ENCODE data around the gene PARVA. TPM values are rescaled to one million over a fixed set of nuclear protein-coding genes. Genes with fewer than 3 reads are reported as not detected.

The PARVA gene
- total RNA-seq, 1 experiment from 2014 or later, result 31.5 TPM

GRCh38 chr11:12464303-12464702 is 86.9 kb downstream of the PARVA start:
- Histone ChIP-seq H2AFZ (no peak overlapping the region), H3K4me3 (no peak overlapping the region), H3K27ac (no peak overlapping the region), H3K27me3 (ENCODE audit: insufficient read depth, low read depth) (no peaks in the 10 kb centered on the region), H3K36me3 (ENCODE audit: low read depth) (no peaks in the 10 kb centered on the region), H3K4me2 (no peak overlapping the region), H3F3A (ENCODE audit: insufficient read depth, low read depth) (no peaks in the 10 kb centered on the region), H4K20me1 (ENCODE audit: insufficient read depth) (no peaks in the 10 kb centered on the region), H3K79me2 (ENCODE audit: low read depth) (no peaks in the 10 kb centered on the region), H3K9me3 (ENCODE audit: insufficient read depth, low read depth) (no peaks in the 10 kb centered on the region), H3K9me2 (ENCODE audit: insufficient read depth) (no peaks in the 10 kb centered on the region), H3K4me1 (replicated peaks; ENCODE audit: insufficient read depth) (no peaks in the 10 kb centered on the region)
- TF ChIP-seq EZH2 (IDR thresholded peaks at IDR 0.05; ENCODE audit: low read depth) (no peak), CTCF (conservative IDR thresholded peaks at IDR 0.05) (no peak)
- intact Hi-C loops (cut with micrococcal nuclease; ENCODE audit: unreplicated experiment), result no loop called here
- no TSS peak for BruUV-seq (replicated peaks)
- POLR2A ChIA-PET (ENCODE audit: unreplicated experiment), result no interaction called here
- CTCF ChIA-PET, result no interaction called here
- no peak for DNase-seq

GRCh38 chr11:12465332-12465731 is 88.0 kb downstream of the PARVA start:
- no peaks in the 10 kb centered on the region for H4K20me1 ChIP-seq (ENCODE audit: insufficient read depth)
- H3K36me3 ChIP-seq (ENCODE audit: low read depth), result no peaks in the 10 kb centered on the region
- no peak overlapping the region for H3K4me3 ChIP-seq
- BruUV-seq (replicated peaks), result no TSS peak
- no peaks in the 10 kb centered on the region for H3K27me3 ChIP-seq (ENCODE audit: insufficient read depth, low read depth)
- no peaks in the 10 kb centered on the region for H3K79me2 ChIP-seq (ENCODE audit: low read depth)
- TF ChIP-seq EZH2 (IDR thresholded peaks at IDR 0.05; ENCODE audit: low read depth) (no peak), CTCF (conservative IDR thresholded peaks at IDR 0.05) (no peak)
- H3K9me3 ChIP-seq (ENCODE audit: insufficient read depth, low read depth), result no peaks in the 10 kb centered on the region
- no peak overlapping the region for H3K27ac ChIP-seq
- H3F3A ChIP-seq (ENCODE audit: insufficient read depth, low read depth), result no peaks in the 10 kb centered on the region
- no peak overlapping the region for H3K4me2 ChIP-seq
- no peaks in the 10 kb centered on the region for H3K4me1 ChIP-seq (replicated peaks; ENCODE audit: insufficient read depth)
- H2AFZ ChIP-seq, result no peak overlapping the region
- POLR2A ChIA-PET (ENCODE audit: unreplicated experiment), result no interaction called here
- no peak for DNase-seq
- intact Hi-C loops (cut with micrococcal nuclease; ENCODE audit: unreplicated experiment), result no loop called here
- CTCF ChIA-PET, result no interaction called here
- H3K9me2 ChIP-seq (ENCODE audit: insufficient read depth), result no peaks in the 10 kb centered on the region

DNA sequence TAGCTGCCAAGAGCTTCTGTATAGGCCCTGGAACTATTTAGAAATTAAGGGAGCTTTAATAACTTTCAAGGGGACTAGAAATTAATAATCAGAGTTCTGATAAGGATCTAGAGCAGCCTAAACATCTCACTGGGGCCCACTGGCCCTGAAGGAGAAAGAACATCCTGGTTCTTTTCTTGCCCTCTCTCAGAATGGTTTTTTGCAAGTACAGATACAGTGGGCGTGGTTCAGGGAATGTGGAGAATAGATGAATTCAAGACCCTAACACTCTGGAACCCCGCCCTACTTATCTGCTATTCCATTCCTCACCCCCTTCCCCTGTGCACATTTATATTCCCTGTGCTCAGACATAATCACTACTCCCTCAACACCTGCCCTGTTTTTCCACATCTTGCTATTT is 90.2 kb downstream of the PARVA start:
- H3F3A ChIP-seq (ENCODE audit: insufficient read depth, low read depth), result no peaks in the 10 kb centered on the region
- POLR2A ChIA-PET (ENCODE audit: unreplicated experiment), result no interaction called here
- intact Hi-C loops (cut with micrococcal nuclease; ENCODE audit: unreplicated experiment), result no loop called here
- no peaks in the 10 kb centered on the region for H3K27me3 ChIP-seq (ENCODE audit: insufficient read depth, low read depth)
- no peaks in the 10 kb centered on the region for H3K36me3 ChIP-seq (ENCODE audit: low read depth)
- no peak for DNase-seq
- H3K79me2 ChIP-seq (ENCODE audit: low read depth), result no peaks in the 10 kb centered on the region
- H3K9me2 ChIP-seq (ENCODE audit: insufficient read depth), result no peaks in the 10 kb centered on the region
- TF ChIP-seq CTCF (conservative IDR thresholded peaks at IDR 0.05), result no peak
- no peak for TF ChIP-seq EZH2 (IDR thresholded peaks at IDR 0.05; ENCODE audit: low read depth)
- no peaks in the 10 kb centered on the region for H3K4me1 ChIP-seq (replicated peaks; ENCODE audit: insufficient read depth)
- CTCF ChIA-PET, result no interaction called here
- H3K27ac ChIP-seq, result no peak overlapping the region
- H3K4me3 ChIP-seq, result no peak overlapping the region
- no TSS peak for BruUV-seq (replicated peaks)
- no peak overlapping the region for H3K4me2 ChIP-seq
- no peak overlapping the region for H2AFZ ChIP-seq
- no peaks in the 10 kb centered on the region for H4K20me1 ChIP-seq (ENCODE audit: insufficient read depth)
- H3K9me3 ChIP-seq (ENCODE audit: insufficient read depth, low read depth), result no peaks in the 10 kb centered on the region
